GM06990 (cell line): ENCODE data around the gene PLPPR4.

Experiments used
- DNase-seq: peaks from one replicate; pipeline ENCODE4 v3.0.0-alpha.2; 2011; ENCODE audit not compliant: insufficient read length; ENCODE audit errors: extremely low read depth
- H3K27me3 ChIP-seq: replicated peaks from 2 replicates; pipeline ENCODE4 v1.6.0; 2011; ENCODE audit warnings: low read length; ENCODE audit not compliant: control insufficient read depth, insufficient read depth
- H3K36me3 ChIP-seq: 2 replicates; pipeline ENCODE4 v1.5.1; 2011; ENCODE audit warnings: low read length; ENCODE audit not compliant: control insufficient read depth, insufficient read depth
- H3K4me3 ChIP-seq: replicated peaks from 2 replicates; pipeline ENCODE4 v1.5.1; 2011; ENCODE audit warnings: low read depth, mild to moderate bottlenecking, control low read depth, low read length
- TF ChIP-seq, protein P1 (sequence below): IDR thresholded peaks from 2 replicates; pipeline ENCODE4 v1.5.1; 2011; ENCODE audit warnings: low read length, control low read depth, mild to moderate bottlenecking, inconsistent platforms; ENCODE audit not compliant: insufficient read depth, poor library complexity, severe bottlenecking

Gene PLPPR4

DNA sequence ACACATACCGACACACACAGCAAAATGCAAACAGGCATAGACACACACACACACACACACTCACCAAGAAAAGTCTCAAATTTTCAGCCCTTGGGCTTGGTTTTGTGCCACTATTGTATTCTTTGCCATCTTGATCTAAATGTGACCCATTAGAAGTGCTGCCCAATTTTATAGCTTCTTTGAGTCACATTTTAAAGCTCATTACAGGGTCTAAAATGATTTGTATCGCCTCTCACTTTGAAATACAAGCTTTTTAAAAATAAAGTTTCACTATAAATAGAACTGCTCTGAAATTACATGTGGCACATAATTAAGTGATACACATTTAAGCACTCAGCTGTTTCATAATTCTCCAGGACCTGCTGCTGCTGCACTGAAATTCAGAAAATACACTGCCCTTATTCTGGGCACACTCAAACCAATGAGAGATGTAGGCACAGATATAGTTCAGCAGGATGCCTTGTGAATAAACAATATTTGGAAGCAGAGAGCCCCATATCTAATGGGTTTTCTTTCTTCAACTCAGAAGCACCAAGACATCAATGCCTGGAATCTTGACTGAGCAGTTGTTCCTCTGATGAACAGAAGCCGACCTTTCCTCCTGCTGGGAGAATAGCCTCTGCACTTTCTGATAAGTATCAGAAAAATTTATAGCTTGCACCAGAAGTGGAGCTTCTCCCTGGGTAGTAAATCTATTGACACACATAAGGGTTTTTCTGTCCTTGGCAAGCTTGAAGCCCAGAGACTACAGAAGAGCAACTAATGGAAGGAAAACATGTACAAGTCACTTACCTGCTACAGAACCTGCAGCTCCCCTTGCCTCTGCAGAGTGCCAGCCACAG lies 37.0 kb upstream of the PLPPR4 start:
- Histone ChIP-seq H3K36me3 (no peaks in the 10 kb centered on the region), H3K27me3 (no peaks in the 10 kb centered on the region), H3K4me3 (no peak overlapping the region)
- TF ChIP-seq, protein P1, sequence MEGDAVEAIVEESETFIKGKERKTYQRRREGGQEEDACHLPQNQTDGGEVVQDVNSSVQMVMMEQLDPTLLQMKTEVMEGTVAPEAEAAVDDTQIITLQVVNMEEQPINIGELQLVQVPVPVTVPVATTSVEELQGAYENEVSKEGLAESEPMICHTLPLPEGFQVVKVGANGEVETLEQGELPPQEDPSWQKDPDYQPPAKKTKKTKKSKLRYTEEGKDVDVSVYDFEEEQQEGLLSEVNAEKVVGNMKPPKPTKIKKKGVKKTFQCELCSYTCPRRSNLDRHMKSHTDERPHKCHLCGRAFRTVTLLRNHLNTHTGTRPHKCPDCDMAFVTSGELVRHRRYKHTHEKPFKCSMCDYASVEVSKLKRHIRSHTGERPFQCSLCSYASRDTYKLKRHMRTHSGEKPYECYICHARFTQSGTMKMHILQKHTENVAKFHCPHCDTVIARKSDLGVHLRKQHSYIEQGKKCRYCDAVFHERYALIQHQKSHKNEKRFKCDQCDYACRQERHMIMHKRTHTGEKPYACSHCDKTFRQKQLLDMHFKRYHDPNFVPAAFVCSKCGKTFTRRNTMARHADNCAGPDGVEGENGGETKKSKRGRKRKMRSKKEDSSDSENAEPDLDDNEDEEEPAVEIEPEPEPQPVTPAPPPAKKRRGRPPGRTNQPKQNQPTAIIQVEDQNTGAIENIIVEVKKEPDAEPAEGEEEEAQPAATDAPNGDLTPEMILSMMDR, result no peak
- no peak for DNase-seq

GRCh38 chr1:99228153-99228552 lies 36.1 kb upstream of the PLPPR4 start:
- DNase-seq, result no peak
- H3K27me3 ChIP-seq, result no peaks in the 10 kb centered on the region
- TF ChIP-seq, protein P1, result no peak
- H3K4me3 ChIP-seq, result no peak overlapping the region
- no peaks in the 10 kb centered on the region for H3K36me3 ChIP-seq

GRCh38 chr1:99229122-99229521 lies 35.2 kb upstream of the PLPPR4 start:
- TF ChIP-seq, protein P1, result no peak

GRCh38 chr1:99230695-99231094 lies 33.6 kb upstream of the PLPPR4 start:
- Histone ChIP-seq H3K4me3 (no peak overlapping the region), H3K36me3 (no peaks in the 10 kb centered on the region), H3K27me3 (no peaks in the 10 kb centered on the region)
- TF ChIP-seq, protein P1, result no peak
- DNase-seq, result no peak

More at GRCh38 chr1:99229122-99229521, 35.2 kb upstream of the PLPPR4 start:
- no peak for DNase-seq
- Histone ChIP-seq H3K36me3 (no peaks in the 10 kb centered on the region), H3K27me3 (no peaks in the 10 kb centered on the region), H3K4me3 (no peak overlapping the region)

- TF ChIP-seq, protein P1, result no peak
- no peak overlapping the region for H3K4me3 ChIP-seq
- DNase-seq, result no peak
- no peaks in the 10 kb centered on the region for H3K36me3 ChIP-seq
- H3K27me3 ChIP-seq, result no peaks in the 10 kb centered on the region
These were observed 32.1 kb upstream of the PLPPR4 start for GRCh38 chr1:99232172-99232571.
